Aorta (tissue), 5 donors: ENCODE data around the gene TRIP11. TPM values are rescaled to one million over a fixed set of nuclear protein-coding genes. Genes with fewer than 3 reads are reported as not detected.

Experiments
- ATAC-seq: fragments of 200-7000 bp; cut with Tn5 transposase; one replicate; pipeline ENCODE4 v1.9.1; 2022; ENCODE audit warnings: moderate library complexity; ENCODE audit not compliant: low FRiP score
- DNase-seq, 2 donors: peaks; one replicate each; pipeline ENCODE4 v3.0.0-alpha.2; 2020
- H3K27ac ChIP-seq, 2 donors: one replicate each; pipeline ENCODE4 v1.5.1; 2013; ENCODE audit warnings: low read length in 2 of 2, mild to moderate bottlenecking in 2 of 2, moderate library complexity in 2 of 2, control low read depth in 1 of 2, inconsistent platforms in 1 of 2, low read depth in 1 of 2
- H3K27me3 ChIP-seq, 2 donors: one replicate each; pipeline ENCODE4 v1.6.1; 2013; ENCODE audit warnings: control low read depth in 1 of 2, low read length in 1 of 2, mild to moderate bottlenecking in 1 of 2, moderate library complexity in 1 of 2; ENCODE audit not compliant: insufficient read depth in 2 of 2, control insufficient read depth in 1 of 2
- H3K36me3 ChIP-seq, 2 donors: one replicate each; pipeline ENCODE4 v1.6.1; 2013; ENCODE audit warnings: control low read depth in 1 of 2, low read length in 1 of 2, mild to moderate bottlenecking in 1 of 2; ENCODE audit not compliant: insufficient read depth in 2 of 2, control insufficient read depth in 1 of 2
- H3K4me1 ChIP-seq, 2 donors: one replicate each; pipeline ENCODE4 v1.6.1; 2013; ENCODE audit warnings: low read length in 2 of 2, control low read depth in 1 of 2, mild to moderate bottlenecking in 1 of 2, moderate library complexity in 1 of 2; ENCODE audit not compliant: insufficient read depth in 2 of 2, control insufficient read depth in 1 of 2
- H3K4me3 ChIP-seq, 2 donors: one replicate each; pipeline ENCODE4 v1.5.1; 2013; ENCODE audit warnings: low read length in 2 of 2, control low read depth in 1 of 2, mild to moderate bottlenecking in 1 of 2
- H3K9me3 ChIP-seq: one replicate; pipeline ENCODE4 v1.6.1; 2013; ENCODE audit warnings: mild to moderate bottlenecking, low read length; ENCODE audit not compliant: control insufficient read depth
- WGBS, 2 donors: extraction: QIAGEN DNeasy Blood & Tissue Kit; methylation state at CpG; one replicate each; pipeline ENCODE4 v1.1.7; 2013; 5-methylcytosine and 5-hydroxymethylcytosine counted together
- intact Hi-C, 2 donors: fragments of 100-400 bp; cut with DNase I; formaldehyde crosslinking; loops; one replicate each; pipeline versions ENCODE4 v1.14.2 to v1.15.0; 2022
- polyA plus RNA-seq, 2 donors: library from polyadenylated mRNA; stranded (reverse); fragments of 200-250 nt; gene quantifications; one replicate each; pipeline ENCODE4 v1.2.3, GENCODE V29; 2013
- total RNA-seq, 2 donors: library from RNA; stranded (reverse); fragmentation: NEBNext Ultra II Directional; extraction: Animal tissue kit (Norgen Biotek cat#: 25700); gene quantifications; one replicate each; pipeline ENCODE4 v1.2.1, GENCODE V29; 2021
- donor health status: healthy with polysubstance abuse.
- donor health status: Bipolar disorder and iron deficiency.
- donor health status: DM: no; HTN: no; CAD: no.
- donor health status: DM: no; HTN: no; CAD: no.
- donor health status: DM: yes; HTN: yes; CAD: no.

Gene TRIP11
- total and polyA plus RNA-seq, 4 donors, result 8.4 to 75.4 (median 36.2) TPM

- H3K9me3 ChIP-seq, result no peaks in the 10 kb centered on the region
- H3K27me3 ChIP-seq, result no peaks in the 10 kb centered on the region
- no peak for DNase-seq
- H3K27ac ChIP-seq, result no peak overlapping the region
- no peak for ATAC-seq
- H3K36me3 ChIP-seq, result peaks cover 6 to 11% of the 10 kb centered on the region in 2 donors
- peaks cover 0 to 6% of the 10 kb centered on the region in 2 donors for H3K4me1 ChIP-seq
- 5 to 6% methylated on average over 1 of the region's 1 CpG for WGBS, 2 donors
- no peak overlapping the region for H3K4me3 ChIP-seq
- intact Hi-C loops, result no loop called here
These were observed 97.7 kb downstream of the TRIP11 start for GRCh38 chr14:91942128-91942527.

GRCh38 chr14:91940209-91940608 lies 99.7 kb downstream of the TRIP11 start:
- H3K36me3 ChIP-seq, result peaks cover 6 to 17% of the 10 kb centered on the region in 2 donors
- ATAC-seq (no peak), DNase-seq (no peak)
- no peaks in the 10 kb centered on the region for H3K27me3 ChIP-seq
- H3K4me3 ChIP-seq, result no peak overlapping the region
- H3K27ac ChIP-seq, result peak overlapping the region in 1 of 2 donors; percentile 30
- no peaks in the 10 kb centered on the region for H3K9me3 ChIP-seq
- intact Hi-C loops, result no loop called here
- H3K4me1 ChIP-seq, result peaks cover 0 to 9% of the 10 kb centered on the region in 2 donors
- 75 to 84% methylated on average over 3 of the region's 3 CpGs for WGBS, 2 donors

- ATAC-seq, result no peak
These were observed 104.3 kb downstream of the TRIP11 start for GRCh38 chr14:91935586-91935985.

GRCh38 chr14:91934554-91935285 lies 105.1 kb downstream of the TRIP11 start:
- DNase-seq, result no peak
- no peaks in the 10 kb centered on the region for H3K9me3 ChIP-seq
- no peak for ATAC-seq
- H3K4me3 ChIP-seq, result no peak overlapping the region
- intact Hi-C loops, result loop anchor here in 1 of 2 donors (5.0 kb wide), 1 partner anchor 37 kb away; no protein-coding TSS in a partner anchor
- no peaks in the 10 kb centered on the region for H3K27me3 ChIP-seq
- peak overlapping the region in 1 of 2 donors; percentile 9 for H3K27ac ChIP-seq
- H3K36me3 ChIP-seq, result peaks cover 7% of the 10 kb centered on the region in 2 donors
- H3K4me1 ChIP-seq, result peaks cover 5 to 10% of the 10 kb centered on the region in 2 donors
- 52 to 59% methylated on average over 8 of the region's 8 CpGs for WGBS, 2 donors

More at GRCh38 chr14:91935586-91935985, 104.3 kb downstream of the TRIP11 start:
- Histone ChIP-seq H3K4me1 (peaks cover 4 to 9% of the 10 kb centered on the region in 2 donors), H3K27me3 (no peaks in the 10 kb centered on the region), H3K9me3 (no peaks in the 10 kb centered on the region), H3K27ac (peak overlapping the region in 1 of 2 donors; percentile 41), H3K36me3 (peaks cover 10 to 14% of the 10 kb centered on the region in 2 donors), H3K4me3 (no peak overlapping the region)
- DNase-seq, result no peak
- intact Hi-C loops, result no loop called here
- 59 to 60% methylated on average over 6 of the region's 6 CpGs for WGBS, 2 donors

- Histone ChIP-seq H3K4me1 (peaks cover 7 to 13% of the 10 kb centered on the region in 2 donors), H3K9me3 (no peaks in the 10 kb centered on the region), H3K4me3 (no peak overlapping the region), H3K36me3 (peaks cover 2 to 7% of the 10 kb centered on the region in 2 donors), H3K27me3 (no peaks in the 10 kb centered on the region), H3K27ac (peak overlapping the region; percentile 68 to 97)
- 1 to 10% methylated on average over 11 of the region's 11 CpGs for WGBS, 2 donors
- no peak for DNase-seq
- intact Hi-C loops, result loop anchor here in 1 of 2 donors (5.0 kb wide), 1 partner anchor 34 kb away; no protein-coding TSS in a partner anchor
- ATAC-seq, result peak; percentile 69
These were observed 108.3 kb downstream of the TRIP11 start for GRCh38 chr14:91931478-91932088.

- Histone ChIP-seq H3K9me3 (no peaks in the 10 kb centered on the region), H3K36me3 (peaks cover 0 to 1% of the 10 kb centered on the region in 2 donors), H3K27me3 (no peaks in the 10 kb centered on the region), H3K27ac (no peak overlapping the region), H3K4me1 (peaks cover 7 to 18% of the 10 kb centered on the region in 2 donors), H3K4me3 (no peak overlapping the region)
- WGBS, 2 donors, result 22 to 24% methylated on average over 3 of the region's 3 CpGs
- peak in 1 of 2 donors; percentile 64 for DNase-seq
- ATAC-seq, result no peak
- intact Hi-C loops, result loop anchor here in 1 of 2 donors (5.0 kb wide), 1 partner anchor 32 kb away; no protein-coding TSS in a partner anchor
These were observed 110.2 kb downstream of the TRIP11 start for GRCh38 chr14:91929700-91930099.

GRCh38 chr14:91927800-91928199 lies 112.1 kb downstream of the TRIP11 start:
- DNase-seq, result peak; percentile 59 to 80
- Histone ChIP-seq H3K27me3 (no peaks in the 10 kb centered on the region), H3K4me3 (no peak overlapping the region), H3K9me3 (no peaks in the 10 kb centered on the region), H3K27ac (peak overlapping the region in 1 of 2 donors; percentile 26), H3K36me3 (no peaks in the 10 kb centered on the region), H3K4me1 (peaks cover 12 to 18% of the 10 kb centered on the region in 2 donors)
- intact Hi-C loops, result loop anchor here in 1 of 2 donors (2.0 kb wide), 1 partner anchor 25 kb away; no protein-coding TSS in a partner anchor
- WGBS, 2 donors, result 13 to 20% methylated on average over 5 of the region's 5 CpGs
- ATAC-seq, result peak; percentile 33

- 44 to 47% methylated on average over 3 of the region's 3 CpGs for WGBS, 2 donors
- ATAC-seq (no peak), DNase-seq (no peak)
- H3K4me3 ChIP-seq, result no peak overlapping the region
- no peaks in the 10 kb centered on the region for H3K9me3 ChIP-seq
- intact Hi-C loops, result loop anchor here in 1 of 2 donors (2.0 kb wide), 1 partner anchor 24 kb away; no protein-coding TSS in a partner anchor
- H3K4me1 ChIP-seq, result peaks cover 15 to 18% of the 10 kb centered on the region in 2 donors
- peak overlapping the region in 1 of 2 donors; percentile 36 for H3K27ac ChIP-seq
- H3K36me3 ChIP-seq, result no peaks in the 10 kb centered on the region
- no peaks in the 10 kb centered on the region for H3K27me3 ChIP-seq
These were observed 112.7 kb downstream of the TRIP11 start for GRCh38 chr14:91927191-91927590.
